GM18951 (cell line): ENCODE data around the gene PRDM7.

Experiments
- POLR2A ChIP-seq: IDR thresholded peaks from 4 replicates; pipeline ENCODE4 v1.6.1; 2011; ENCODE audit warnings: mild to moderate bottlenecking; ENCODE audit not compliant: insufficient read length, insufficient read depth; ENCODE audit errors: extremely low read depth
- in situ Hi-C: fragments of 300-500 bp; cut with MboI; formaldehyde crosslinking; loops from one replicate; pipeline ENCODE4 v1.12.0; 2022; ENCODE audit warnings: low sequenced_read_pairs, mixed read lengths, inconsistent platforms; ENCODE audit not compliant: unreplicated experiment

The PRDM7 gene

DNA sequence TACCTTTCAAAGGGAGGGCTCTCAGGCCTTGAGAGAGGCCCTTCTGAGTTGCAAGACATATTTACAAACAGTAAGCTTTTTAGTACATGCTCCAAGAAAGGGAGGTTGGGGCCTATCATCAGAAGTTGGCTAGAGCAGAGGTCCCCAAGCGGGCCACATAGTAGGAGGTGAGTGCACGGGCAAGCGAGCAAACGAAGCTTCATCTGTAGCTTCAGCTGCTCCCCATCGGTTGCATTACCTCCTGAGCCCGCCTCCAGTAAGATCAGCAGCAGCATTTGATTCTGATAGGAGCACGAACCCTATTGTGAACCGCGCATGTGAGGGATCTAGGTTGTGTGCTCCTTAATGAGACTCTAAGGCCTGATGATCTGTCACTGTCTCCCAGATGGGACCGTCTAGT is 26.2 kb downstream of the PRDM7 start:
- in situ Hi-C loops: no loop called here
- TF ChIP-seq POLR2A: no peak

DNA sequence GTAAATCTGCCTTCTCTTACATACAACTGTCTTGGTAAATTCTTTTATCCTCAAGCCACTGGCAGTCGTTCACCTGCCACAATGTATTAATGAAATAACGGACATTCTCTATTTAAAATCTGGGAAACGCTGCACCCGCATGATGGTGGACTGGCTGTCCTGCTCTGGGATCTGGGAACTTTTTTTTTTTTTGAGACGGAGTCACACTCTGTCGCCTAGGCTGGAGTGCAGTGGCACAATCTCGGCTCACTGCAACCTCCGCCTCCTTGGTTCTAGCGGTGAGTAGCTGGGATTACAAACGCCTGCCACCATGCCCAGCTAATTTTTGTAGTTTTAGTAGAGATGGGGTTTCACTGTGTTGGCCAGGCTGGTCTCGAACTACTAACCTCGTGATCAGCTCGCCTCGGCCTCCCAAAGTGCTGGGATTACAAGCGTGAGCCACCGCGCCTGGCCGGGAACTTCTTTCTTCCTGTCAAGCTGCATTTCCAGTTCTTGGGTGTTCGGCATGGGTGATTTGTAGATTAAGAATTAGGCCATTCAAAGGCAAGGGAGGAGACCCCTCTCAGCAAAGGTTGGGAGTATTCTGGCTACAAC is 28.3 kb downstream of the PRDM7 start:
- in situ Hi-C loops: no loop called here
- TF ChIP-seq POLR2A: no peak

DNA sequence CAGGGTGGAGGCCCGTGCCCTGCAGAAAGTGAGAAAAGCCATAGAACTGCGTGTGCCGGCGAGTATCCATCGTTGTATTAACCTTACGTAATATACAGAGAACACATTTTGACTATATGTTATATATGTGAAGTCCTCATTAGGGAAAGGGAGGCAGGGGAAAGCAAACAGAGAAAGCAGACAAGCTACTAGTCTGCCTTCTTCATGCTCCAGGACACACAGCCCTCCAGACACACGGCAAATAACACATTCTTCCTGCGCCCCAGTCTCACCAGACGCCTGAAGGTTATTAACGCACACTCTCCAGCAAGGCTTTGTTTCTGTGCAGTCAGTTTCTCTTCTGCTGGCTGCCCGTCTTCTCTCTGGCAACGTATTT is 28.8 kb downstream of the PRDM7 start:
- in situ Hi-C loops: no loop called here
- no peak for TF ChIP-seq POLR2A

DNA sequence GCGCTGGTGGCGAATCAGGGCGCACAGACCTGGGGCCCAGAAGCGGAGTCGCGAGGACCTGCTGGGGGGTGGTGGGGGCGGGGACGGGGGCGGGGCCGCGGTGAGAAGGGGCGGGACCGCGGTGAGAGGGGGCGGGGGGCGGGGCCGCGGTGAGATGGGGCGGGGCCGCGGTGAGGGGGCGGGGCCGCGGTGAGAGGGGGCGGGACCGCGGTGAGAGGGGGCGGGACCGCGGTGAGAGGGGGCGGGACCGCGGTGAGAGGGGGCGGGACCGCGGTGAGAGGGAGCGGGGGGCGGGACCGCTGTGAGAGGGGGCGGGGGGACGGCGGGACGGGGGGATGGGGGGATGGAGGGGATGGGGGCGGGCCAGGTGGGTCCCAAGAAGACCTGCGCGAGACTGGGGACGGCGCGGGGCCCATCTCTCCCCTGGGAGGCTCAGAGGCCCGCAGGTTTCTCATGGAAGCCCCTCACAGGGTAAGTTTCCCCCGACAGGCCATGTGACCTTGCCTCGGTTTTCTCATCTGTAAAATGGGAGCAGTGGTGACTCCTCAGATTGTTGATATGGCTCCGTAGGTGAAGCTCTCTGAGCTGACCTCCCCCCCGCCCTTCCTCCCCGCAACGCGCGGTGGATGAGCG is 29.3 kb downstream of the PRDM7 start:
- in situ Hi-C loops: no loop called here
- TF ChIP-seq POLR2A: no peak

DNA sequence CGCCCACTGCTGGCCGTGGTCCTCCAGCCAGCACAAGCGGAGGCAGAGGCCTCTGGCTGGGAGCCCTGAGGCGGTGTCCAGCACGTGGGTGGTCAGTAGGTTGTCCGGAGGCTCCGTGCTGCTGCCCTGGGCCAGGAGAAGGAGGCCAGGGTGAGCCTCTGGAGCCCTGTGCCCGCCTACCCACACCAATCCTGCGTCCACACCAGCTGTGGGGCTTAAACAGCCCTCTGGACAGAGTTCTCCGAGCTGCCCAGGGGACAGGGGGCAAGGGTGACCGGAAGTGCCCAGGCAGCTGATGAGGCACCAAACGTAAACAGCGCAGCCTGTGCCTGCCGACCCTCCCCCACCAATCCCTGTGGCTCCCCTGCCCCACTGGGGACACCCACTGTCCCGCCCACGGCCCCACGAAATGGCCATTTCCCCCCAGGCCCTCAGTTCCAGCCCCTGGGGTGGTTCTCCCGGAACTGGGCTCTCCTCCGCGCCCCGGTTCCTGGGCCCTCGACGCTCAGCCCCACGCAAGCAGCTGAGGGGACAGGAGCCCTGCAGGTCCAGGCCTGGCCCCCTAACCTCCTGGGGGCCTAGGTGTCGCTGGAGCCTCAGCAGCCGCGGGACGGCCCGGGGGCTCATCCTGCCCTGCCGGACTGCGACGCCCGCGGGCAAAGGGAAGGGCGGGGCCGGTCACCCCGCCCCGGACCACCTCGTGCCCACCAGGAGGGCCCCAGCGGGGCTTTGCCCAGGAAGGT is 30.0 kb downstream of the PRDM7 start:
- no peak for TF ChIP-seq POLR2A
- in situ Hi-C loops: no loop called here

DNA sequence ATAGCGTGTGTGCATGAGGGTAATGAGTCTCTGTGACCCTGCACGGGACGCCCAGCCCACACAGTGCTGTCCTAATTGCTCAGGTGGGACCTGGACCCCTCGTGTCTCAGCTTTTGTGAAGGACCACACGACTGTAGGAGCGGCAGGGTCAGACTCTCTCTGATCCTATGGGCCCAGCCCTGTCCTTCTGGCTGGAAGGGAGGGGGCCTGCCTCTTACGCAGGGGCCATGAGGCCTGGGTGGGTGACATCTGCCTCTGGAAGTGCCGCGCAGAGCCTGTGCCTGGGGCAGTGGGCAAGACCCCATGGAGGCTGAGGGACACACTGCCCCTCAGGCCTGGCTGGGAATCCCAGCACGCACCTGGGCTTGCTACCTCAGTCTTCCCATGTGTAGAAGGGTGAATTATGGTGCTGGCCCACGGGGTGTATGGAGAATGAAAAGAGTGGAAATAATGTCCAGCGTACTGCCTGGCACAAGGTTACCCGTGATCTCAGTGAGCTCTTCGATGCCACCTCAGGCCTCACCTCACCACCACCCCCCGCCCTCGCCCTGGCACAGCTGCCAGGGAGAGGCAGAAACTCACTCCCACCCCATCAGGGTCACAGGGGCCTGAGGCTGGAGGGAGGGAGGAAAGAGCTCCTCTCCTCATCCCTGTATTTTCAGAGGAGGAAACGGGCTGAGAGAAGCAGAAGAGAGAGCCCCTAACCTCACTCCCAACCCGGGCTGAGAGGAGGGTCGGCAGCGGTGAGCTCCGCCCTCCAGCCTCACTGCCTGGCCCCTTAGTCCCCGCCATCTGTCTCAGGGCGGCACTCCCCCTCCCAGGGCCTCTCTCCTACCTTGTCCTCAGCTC is 30.8 kb downstream of the PRDM7 start:
- TF ChIP-seq POLR2A: no peak
- in situ Hi-C loops: no loop called here

DNA sequence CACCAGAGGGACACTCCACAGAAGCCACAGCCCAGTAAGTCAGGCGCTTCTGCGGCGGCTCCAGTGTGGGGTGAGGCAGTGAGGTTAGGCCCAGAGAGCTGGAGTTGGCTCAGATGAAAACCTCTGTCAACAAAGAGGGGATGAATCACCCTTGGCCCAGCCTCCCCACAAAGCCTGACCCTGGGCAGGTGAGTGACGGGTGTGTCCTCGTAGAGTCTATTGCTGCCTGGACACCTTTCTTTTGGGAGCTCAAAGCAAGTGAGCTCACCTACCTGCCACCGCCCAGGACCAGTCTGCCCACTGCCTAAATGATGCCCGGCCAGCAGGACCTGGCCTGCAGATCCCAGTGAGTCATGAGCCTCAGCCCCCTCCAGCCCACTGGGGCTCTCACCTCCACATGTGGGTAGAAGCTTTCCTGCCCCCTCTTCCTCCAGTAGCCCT is 33.0 kb downstream of the PRDM7 start:
- in situ Hi-C loops: no loop called here
- TF ChIP-seq POLR2A: no peak

DNA sequence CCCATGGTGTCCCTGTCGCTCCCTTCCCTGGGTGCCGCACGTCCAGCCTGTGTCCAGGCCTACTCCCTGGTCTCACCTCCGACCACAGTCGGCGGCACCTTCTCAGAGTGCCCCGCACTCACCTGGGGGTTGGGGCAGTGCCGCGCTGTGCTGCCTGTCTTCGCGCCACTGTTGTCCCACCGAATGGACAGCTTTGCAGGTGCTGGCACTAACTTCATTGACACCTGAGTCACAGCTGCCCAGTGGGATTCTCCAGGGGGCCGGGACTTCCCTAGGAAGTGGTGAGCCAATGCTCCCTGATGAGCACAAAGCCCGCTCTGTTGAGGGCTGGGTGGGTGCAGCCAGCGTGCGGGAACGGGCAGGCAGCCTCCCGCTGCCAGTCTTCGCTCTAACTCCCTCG is 33.6 kb downstream of the PRDM7 start:
- in situ Hi-C loops: no loop called here
- TF ChIP-seq POLR2A: no peak

DNA sequence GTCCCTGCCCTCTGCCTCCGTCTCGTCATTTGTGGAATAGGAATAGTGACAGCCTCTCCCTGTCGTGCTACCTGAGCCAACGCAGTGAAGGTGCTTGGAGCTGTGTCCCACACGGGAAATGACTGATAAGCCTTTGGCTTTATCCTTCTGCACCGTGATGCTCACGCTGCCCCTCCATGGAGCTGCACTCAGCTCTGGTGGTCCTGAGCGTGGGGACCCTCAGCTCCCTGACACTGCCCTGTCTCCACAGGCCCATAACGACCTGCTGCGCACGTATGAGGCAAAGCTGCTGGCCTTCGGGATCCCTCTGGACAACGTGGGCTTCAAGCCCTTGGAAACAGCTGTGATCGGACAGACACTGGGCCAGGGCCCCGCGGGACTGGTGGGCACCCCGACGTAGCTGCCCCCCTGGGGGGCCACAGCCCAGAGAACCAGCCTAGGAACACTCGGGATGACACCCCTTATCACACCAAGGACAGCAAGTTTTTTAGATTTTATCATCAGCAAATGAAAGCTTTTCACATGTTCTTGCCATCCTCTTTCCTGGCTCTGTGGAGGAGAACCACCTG is 34.1 kb downstream of the PRDM7 start:
- no peak for TF ChIP-seq POLR2A
- in situ Hi-C loops: no loop called here

DNA sequence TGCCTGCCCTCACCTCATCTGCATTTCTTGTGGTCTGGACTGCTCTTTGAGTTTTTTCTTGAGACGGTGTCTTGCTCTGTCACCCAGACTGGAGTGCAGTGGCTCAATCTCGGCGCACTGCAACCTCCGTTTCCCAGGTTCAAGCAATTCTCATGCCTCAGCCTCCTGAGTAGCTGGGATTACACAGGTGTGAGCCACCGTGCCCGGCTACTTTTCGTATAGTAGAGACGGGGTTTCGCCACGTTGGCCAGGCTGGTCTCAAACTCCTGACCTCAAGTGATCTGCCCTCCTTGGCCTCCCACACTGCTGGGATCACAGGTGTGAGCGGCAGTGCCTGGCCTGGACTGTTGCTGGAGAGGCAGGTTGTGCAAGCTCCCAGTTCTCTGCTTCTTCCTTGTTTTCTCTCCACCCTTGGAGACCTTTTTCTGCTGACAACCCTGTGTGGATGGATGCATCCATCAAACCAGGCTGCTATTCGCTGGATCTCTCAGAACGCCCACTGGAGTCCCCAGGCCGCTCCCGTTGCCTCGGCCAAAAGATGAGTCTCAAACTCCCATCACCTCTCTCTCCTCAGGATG is 35.1 kb downstream of the PRDM7 start:
- in situ Hi-C loops: no loop called here
- TF ChIP-seq POLR2A: no peak

DNA sequence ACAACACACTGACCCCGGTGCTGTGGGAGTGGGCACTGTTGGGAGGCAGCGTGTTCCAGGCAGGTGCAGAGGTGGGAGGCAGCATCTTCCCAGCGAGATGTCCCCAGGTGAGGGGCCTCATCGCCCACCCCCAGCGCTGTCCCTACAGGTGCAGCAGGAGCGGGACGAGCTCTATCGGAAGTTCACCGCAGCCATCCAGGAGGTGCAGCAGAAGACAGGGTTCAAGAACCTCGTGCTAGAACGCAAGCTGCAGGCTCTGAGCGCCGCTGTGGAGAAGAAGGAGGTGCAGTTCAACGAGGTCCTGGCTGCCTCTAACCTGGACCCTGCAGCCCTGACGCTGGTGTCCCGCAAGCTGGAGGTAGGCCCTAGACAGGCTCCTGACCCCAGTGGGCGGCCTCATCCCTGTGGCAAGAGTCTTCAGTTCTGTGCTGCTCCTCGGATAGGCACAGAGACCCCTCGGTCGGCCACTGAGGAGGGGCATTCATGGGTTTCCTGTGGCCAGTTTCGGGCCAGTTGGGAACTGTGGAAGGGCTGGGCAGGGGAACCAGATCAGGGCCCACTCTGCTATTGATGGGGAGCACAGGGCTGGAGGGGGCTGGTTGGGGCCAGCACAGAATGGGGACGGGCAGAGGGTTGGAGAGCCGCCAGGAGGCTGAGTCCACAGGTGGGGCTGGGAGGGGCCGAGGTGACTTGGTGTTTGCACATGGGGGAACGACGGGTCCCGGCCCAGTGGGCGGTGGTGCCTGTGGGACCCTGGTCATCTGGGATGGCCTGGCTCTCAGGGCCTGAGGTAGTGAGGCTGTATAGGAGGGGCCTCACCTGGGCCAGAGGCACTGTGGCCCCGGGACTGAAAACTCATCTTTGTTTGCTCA is 36.7 kb downstream of the PRDM7 start:
- TF ChIP-seq POLR2A: no peak
- in situ Hi-C loops: no loop called here

DNA sequence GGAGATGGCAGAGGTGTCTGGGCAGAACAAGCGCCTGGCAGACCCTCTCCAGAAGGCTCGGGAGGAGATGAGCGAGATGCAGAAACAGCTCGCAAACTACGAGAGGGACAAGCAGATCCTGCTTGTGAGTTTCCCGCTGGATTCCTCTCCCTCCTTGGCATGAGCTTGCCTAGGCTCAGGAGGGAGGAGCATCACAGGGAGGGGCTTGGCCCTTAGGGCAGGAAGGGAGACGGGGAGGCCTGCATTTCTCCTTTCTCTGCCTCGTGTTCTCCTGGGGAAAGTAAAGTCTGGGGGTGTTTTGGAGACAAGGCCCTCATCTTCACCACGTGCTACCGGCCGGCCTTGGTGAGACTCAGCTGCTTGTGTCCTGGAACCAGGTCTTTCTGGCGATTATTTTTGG is 39.9 kb downstream of the PRDM7 start:
- TF ChIP-seq POLR2A: no peak
- in situ Hi-C loops: no loop called here

DNA sequence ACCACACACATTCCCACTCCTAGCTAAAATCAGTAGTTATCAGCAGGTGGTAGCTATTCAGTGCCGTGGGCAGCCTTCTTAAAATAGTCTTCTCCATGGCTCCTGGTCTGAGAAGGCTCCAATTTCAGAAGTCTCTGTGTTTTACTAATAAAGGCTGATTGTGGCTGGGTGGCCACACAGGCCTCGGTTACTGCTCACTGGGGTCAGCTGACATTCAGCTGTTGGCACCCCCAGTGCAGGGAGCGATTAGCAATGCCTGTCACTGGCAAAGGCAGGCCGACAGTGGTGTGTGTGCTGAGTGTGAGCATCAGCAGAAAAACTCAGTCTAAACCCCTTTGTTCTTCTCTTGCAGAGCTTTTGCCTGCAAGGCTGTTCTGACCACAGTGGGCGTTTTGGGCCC is 41.2 kb downstream of the PRDM7 start:
- TF ChIP-seq POLR2A: no peak
- in situ Hi-C loops: no loop called here
